ENCODE results near the gene MIEF1.

Gene MIEF1

GRCh38 chr22:39476664-39477063 lies 25.4 kb upstream of the MIEF1 start:
- H3K4me3 ChIP-seq (ENCODE audit: low read depth, low read length): no peak overlapping the region
- no peak for TF ChIP-seq CTCF (conservative IDR thresholded peaks at IDR 0.05; ENCODE audit: low read depth, low read length)
- no peak for DNase-seq (ENCODE audit: low read depth)

- DNase-seq (ENCODE audit: low read depth): no peak
Observed at GRCh38 chr22:39477542-39477941, 24.5 kb upstream of the MIEF1 start.

GRCh38 chr22:39478441-39478850 lies 23.6 kb upstream of the MIEF1 start:
- DNase-seq (ENCODE audit: low read depth): no peak
- no peak overlapping the region for H3K4me3 ChIP-seq (ENCODE audit: low read depth, low read length)
- no peak for TF ChIP-seq CTCF (conservative IDR thresholded peaks at IDR 0.05; ENCODE audit: low read depth, low read length)

More at GRCh38 chr22:39477542-39477941, 24.5 kb upstream of the MIEF1 start:
- TF ChIP-seq CTCF (conservative IDR thresholded peaks at IDR 0.05; ENCODE audit: low read depth, low read length): no peak
- no peak overlapping the region for H3K4me3 ChIP-seq (ENCODE audit: low read depth, low read length)

- DNase-seq (ENCODE audit: low read depth): no peak
- no peak for TF ChIP-seq CTCF (conservative IDR thresholded peaks at IDR 0.05; ENCODE audit: low read depth, low read length)
- H3K4me3 ChIP-seq (ENCODE audit: low read depth, low read length): no peak overlapping the region
Observed at GRCh38 chr22:39479254-39479653, 22.8 kb upstream of the MIEF1 start.

- TF ChIP-seq CTCF (conservative IDR thresholded peaks at IDR 0.05; ENCODE audit: low read depth, low read length): no peak
- no peak for DNase-seq (ENCODE audit: low read depth)
- H3K4me3 ChIP-seq (ENCODE audit: low read depth, low read length): no peak overlapping the region
Observed at GRCh38 chr22:39480557-39480956, 21.5 kb upstream of the MIEF1 start.

- TF ChIP-seq CTCF (conservative IDR thresholded peaks at IDR 0.05; ENCODE audit: low read depth, low read length): no peak
- no peak for DNase-seq (ENCODE audit: low read depth)
- no peak overlapping the region for H3K4me3 ChIP-seq (ENCODE audit: low read depth, low read length)
Observed at GRCh38 chr22:39481054-39481453, 21.0 kb upstream of the MIEF1 start.

GRCh38 chr22:39481595-39481994 lies 20.5 kb upstream of the MIEF1 start:
- TF ChIP-seq CTCF (conservative IDR thresholded peaks at IDR 0.05; ENCODE audit: low read depth, low read length): no peak
- DNase-seq (ENCODE audit: low read depth): no peak
- no peak overlapping the region for H3K4me3 ChIP-seq (ENCODE audit: low read depth, low read length)
